ENCODE data around the gene MLEC. TPM values are rescaled to one million over a fixed set of nuclear protein-coding genes. Genes with fewer than 3 reads are reported as not detected.

MLEC gene
- polyA plus RNA-seq, 2 of the 4 experiments (the other 2 are of a cell fraction): 89.1 to 117 TPM

DNA sequence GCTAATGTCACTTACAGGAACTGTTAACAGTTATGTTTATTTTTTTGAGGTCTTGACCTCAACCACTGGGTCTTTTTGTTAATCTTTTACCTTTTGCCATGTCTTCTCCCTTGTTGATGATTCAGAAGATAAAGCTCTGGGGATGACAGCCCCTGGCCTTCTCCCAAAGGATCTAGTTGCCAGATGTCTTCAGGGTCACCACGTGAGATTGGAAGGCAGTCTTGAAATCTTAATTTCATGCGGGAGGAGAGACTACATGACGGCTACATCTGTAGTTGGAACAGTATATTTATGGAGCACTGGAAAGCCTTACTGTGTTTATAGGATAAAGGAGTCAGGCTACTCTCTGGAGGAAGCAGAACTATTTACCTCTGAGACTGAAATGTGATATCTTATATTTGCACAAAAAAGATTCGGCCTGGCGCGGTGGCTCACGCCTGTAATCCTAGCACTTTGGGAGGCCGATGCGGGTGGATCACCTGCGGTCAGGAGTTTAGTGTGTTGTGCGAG, 5.6 kb downstream of the MLEC start (continued):
- TF ChIP-seq E2F6 (IDR thresholded peaks at IDR 0.05; ENCODE audit: borderline replicate concordance, low read depth) (0 out of 2 replicates have a peak, but pooled peaks have one; percentile 43), REST (IDR thresholded peaks at IDR 0.05) (no peak), CEBPB (IDR thresholded peaks at IDR 0.05) (peak in 1 of 2 experiments; percentile 29; a peak in 1 of 4 replicates), HEYL (CRISPR knock-in tag; IDR thresholded peaks at IDR 0.05) (no peak), ELK1 (IDR thresholded peaks at IDR 0.05; ENCODE audit: low read depth, low read length) (no peak), EHMT2 (IDR thresholded peaks at IDR 0.05; ENCODE audit: low read depth) (no peak), POLR2A (IDR thresholded peaks at IDR 0.05; ENCODE audit: low read length) (no peak), KDM1A (IDR thresholded peaks at IDR 0.05; ENCODE audit: low read depth) (no peak), SMC3 (IDR thresholded peaks at IDR 0.05) (no peak), KDM5A (IDR thresholded peaks at IDR 0.05) (no peak), BHLHE40 (IDR thresholded peaks at IDR 0.05; ENCODE audit: low read depth, low read length) (no peak), RAD21 (conservative IDR thresholded peaks at IDR 0.05 in 1 of 2, IDR thresholded peaks at IDR 0.05 in 1 of 2) (0 out of 5 replicates have a peak, but pooled peaks of 1 of the 2 experiments have one; percentile 13), MAFK (IDR thresholded peaks at IDR 0.05; ENCODE audit: partially characterized antibody) (no peak), NPAS2 (CRISPR knock-in tag; IDR thresholded peaks at IDR 0.05; ENCODE audit: borderline replicate concordance) (no peak), PHF8 (IDR thresholded peaks at IDR 0.05; ENCODE audit: borderline replicate concordance, low read depth) (no peak), CBX2 (IDR thresholded peaks at IDR 0.05; ENCODE audit: borderline replicate concordance, low read depth) (no peak), CHD4 (IDR thresholded peaks at IDR 0.05; ENCODE audit: borderline replicate concordance) (no peak), RCOR1 (IDR thresholded peaks at IDR 0.05; ENCODE audit: low read depth, low read length) (no peak), PBX3 (IDR thresholded peaks at IDR 0.05) (peak; percentile 63; the same call in 1 of the 2 replicates), JUNB (IDR thresholded peaks at IDR 0.05) (peak; percentile 65), RARB (CRISPR knock-in tag; IDR thresholded peaks at IDR 0.05) (no peak), FOSL2 (IDR thresholded peaks at IDR 0.05) (peak; percentile 14; the same call in 1 of the 2 replicates), FOSL2 (CRISPR knock-in tag; IDR thresholded peaks at IDR 0.05) (peak; percentile 69), RFX5 (IDR thresholded peaks at IDR 0.05) (no peak), EP300 (IDR thresholded peaks at IDR 0.05) (0 out of 5 replicates have a peak, but pooled peaks of 1 of the 2 experiments have one; percentile 35), TFCP2L1 (CRISPR knock-in tag; IDR thresholded peaks at IDR 0.05) (no peak), CBX8 (IDR thresholded peaks at IDR 0.05) (no peak), NFE2L2 (conservative IDR thresholded peaks at IDR 0.05; ENCODE audit: low read length) (no peak), HDAC2 (IDR thresholded peaks at IDR 0.05) (no peak), NR3C1 (IDR thresholded peaks at IDR 0.05) (no peak), ZSCAN20 (CRISPR knock-in tag; IDR thresholded peaks at IDR 0.05) (no peak), MYC (IDR thresholded peaks at IDR 0.05; ENCODE audit: borderline replicate concordance, low read length) (no peak), HOXB5 (CRISPR knock-in tag; IDR thresholded peaks at IDR 0.05) (peak; percentile 70; the same call in 1 of the 2 replicates)
- TF ChIP-seq, protein P1, sequence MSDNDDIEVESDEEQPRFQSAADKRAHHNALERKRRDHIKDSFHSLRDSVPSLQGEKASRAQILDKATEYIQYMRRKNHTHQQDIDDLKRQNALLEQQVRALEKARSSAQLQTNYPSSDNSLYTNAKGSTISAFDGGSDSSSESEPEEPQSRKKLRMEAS (IDR thresholded peaks at IDR 0.05): peak; percentile 87
- TF ChIP-seq, protein P2, sequence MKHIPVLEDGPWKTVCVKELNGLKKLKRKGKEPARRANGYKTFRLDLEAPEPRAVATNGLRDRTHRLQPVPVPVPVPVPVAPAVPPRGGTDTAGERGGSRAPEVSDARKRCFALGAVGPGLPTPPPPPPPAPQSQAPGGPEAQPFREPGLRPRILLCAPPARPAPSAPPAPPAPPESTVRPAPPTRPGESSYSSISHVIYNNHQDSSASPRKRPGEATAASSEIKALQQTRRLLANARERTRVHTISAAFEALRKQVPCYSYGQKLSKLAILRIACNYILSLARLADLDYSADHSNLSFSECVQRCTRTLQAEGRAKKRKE (CRISPR knock-in tag; IDR thresholded peaks at IDR 0.05; ENCODE audit: low read depth): no peak
- TF ChIP-seq, protein P3, sequence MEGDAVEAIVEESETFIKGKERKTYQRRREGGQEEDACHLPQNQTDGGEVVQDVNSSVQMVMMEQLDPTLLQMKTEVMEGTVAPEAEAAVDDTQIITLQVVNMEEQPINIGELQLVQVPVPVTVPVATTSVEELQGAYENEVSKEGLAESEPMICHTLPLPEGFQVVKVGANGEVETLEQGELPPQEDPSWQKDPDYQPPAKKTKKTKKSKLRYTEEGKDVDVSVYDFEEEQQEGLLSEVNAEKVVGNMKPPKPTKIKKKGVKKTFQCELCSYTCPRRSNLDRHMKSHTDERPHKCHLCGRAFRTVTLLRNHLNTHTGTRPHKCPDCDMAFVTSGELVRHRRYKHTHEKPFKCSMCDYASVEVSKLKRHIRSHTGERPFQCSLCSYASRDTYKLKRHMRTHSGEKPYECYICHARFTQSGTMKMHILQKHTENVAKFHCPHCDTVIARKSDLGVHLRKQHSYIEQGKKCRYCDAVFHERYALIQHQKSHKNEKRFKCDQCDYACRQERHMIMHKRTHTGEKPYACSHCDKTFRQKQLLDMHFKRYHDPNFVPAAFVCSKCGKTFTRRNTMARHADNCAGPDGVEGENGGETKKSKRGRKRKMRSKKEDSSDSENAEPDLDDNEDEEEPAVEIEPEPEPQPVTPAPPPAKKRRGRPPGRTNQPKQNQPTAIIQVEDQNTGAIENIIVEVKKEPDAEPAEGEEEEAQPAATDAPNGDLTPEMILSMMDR (IDR thresholded peaks at IDR 0.05): no peak
